AG09319 (cell line): ENCODE data around the gene BHLHA15.

Source experiments
- DNase-seq: peaks from one replicate; pipeline ENCODE4 v3.0.0-alpha.2; 2010; ENCODE audit warnings: low read depth; ENCODE audit errors: extremely low read depth
- TF ChIP-seq, protein P1 (sequence below): IDR thresholded peaks from 2 replicates; pipeline ENCODE4 v1.5.1; 2011; ENCODE audit warnings: low read depth, mild to moderate bottlenecking, inconsistent platforms, low read length, moderate library complexity

Gene BHLHA15

DNA sequence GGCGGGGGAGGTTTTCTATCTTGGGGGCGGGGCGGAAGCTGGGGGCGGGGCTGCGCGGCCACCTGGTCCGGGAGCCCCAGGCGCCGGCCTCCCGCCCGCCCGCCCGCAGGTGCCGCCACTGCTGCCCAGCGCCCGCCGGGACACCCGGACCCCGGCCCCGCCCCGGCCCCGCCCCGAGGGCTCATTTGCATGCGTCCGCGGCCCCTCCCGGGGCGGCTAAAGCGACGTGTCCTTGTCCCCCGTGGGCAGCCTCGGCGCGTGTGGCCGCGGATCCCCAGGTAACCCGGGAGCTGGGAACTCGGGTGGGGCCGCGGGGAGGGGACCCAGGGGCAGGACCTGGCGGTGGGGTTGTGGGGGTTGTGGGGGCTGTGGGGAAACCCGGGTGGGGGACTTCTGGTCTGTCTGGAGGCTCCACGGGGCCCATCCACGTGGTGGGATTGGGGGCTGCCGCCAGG, at the start of gene BHLHA15:
Gene BHLHA15, plus strand, starts transcription at position 219 of the 455 bp plus-strand sequence. CDS start 871 bp downstream, outside the sequence.
- TF ChIP-seq, protein P1, sequence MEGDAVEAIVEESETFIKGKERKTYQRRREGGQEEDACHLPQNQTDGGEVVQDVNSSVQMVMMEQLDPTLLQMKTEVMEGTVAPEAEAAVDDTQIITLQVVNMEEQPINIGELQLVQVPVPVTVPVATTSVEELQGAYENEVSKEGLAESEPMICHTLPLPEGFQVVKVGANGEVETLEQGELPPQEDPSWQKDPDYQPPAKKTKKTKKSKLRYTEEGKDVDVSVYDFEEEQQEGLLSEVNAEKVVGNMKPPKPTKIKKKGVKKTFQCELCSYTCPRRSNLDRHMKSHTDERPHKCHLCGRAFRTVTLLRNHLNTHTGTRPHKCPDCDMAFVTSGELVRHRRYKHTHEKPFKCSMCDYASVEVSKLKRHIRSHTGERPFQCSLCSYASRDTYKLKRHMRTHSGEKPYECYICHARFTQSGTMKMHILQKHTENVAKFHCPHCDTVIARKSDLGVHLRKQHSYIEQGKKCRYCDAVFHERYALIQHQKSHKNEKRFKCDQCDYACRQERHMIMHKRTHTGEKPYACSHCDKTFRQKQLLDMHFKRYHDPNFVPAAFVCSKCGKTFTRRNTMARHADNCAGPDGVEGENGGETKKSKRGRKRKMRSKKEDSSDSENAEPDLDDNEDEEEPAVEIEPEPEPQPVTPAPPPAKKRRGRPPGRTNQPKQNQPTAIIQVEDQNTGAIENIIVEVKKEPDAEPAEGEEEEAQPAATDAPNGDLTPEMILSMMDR: no peak
- no peak for DNase-seq

DNA sequence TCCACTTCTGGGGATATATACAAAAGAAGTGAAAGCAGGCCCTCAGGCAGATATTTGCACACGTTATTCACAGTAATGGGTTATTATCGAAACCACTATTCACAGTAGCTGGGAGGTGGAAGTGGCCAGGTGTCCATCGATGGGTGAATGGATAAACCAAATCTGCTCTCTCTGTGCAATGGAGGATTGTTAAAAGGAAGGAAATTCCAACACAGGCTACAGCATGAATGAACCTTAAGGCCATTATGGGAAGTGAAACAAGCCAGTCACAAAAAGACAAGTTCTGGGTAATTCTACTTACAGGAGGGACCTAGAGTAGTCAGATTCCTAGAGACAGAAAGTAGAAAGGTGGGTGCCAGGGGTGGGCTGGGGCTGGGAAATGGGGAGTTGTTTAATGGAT, 48.5 kb upstream of the BHLHA15 start:
- no peak for DNase-seq
- TF ChIP-seq, protein P1: no peak

DNA sequence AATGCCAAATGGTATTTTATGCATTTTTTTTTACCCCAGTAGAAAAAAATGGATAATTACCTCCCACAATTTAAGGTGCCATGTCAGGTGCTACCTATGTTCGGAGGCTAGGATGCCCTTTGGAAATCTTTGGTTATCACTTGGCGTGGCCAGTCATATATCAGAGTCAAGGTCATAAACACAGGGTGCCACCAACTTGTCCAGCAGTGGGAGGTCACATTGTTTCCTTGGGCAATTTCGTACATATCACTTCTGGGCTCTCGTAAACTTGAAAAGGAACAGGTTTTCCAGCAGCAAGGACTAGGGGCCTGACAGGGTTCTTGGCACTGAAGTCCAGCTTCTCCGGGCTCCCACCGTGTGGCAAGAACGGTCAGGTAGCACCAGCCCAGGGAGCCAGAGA, 48.0 kb upstream of the BHLHA15 start:
- no peak for DNase-seq
- TF ChIP-seq, protein P1: no peak

DNA sequence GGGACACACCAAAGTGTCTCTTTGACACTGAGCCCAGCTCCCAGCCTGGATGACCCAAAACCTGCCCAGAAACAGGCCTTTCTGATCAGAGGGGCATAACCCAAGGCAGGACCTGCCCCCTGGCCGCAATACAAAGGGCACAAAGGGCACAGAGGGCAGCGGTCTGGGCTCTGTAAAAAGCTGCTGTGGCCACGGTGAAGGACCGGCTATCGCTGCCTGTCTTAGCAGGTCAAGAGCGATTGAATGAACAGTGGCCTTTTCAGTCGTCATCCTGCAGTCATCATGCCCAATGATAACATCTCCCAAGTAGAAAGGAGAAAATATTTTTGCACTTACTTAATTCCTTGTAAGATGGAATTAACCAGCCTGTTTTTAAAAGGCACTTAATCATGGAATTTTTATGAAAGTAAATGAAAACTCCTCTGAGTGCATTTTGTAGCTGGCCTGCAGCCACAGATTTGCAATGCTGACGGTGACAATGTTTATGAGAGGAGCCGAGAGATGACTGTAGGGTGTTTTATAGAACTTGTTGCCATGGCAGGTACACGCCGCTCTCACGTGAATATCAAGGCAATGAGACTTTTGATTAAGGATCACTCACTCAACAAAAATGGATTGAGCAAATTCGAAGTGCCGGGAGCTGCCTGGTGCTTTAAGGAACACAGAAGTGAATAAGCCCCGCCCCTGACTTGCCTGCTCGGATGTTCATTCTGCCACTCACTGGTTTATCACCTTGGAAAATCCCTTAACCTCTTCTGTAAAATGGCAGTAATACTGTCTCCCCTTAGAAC, 47.3 kb upstream of the BHLHA15 start:
- no peak for DNase-seq
- TF ChIP-seq, protein P1: no peak

DNA sequence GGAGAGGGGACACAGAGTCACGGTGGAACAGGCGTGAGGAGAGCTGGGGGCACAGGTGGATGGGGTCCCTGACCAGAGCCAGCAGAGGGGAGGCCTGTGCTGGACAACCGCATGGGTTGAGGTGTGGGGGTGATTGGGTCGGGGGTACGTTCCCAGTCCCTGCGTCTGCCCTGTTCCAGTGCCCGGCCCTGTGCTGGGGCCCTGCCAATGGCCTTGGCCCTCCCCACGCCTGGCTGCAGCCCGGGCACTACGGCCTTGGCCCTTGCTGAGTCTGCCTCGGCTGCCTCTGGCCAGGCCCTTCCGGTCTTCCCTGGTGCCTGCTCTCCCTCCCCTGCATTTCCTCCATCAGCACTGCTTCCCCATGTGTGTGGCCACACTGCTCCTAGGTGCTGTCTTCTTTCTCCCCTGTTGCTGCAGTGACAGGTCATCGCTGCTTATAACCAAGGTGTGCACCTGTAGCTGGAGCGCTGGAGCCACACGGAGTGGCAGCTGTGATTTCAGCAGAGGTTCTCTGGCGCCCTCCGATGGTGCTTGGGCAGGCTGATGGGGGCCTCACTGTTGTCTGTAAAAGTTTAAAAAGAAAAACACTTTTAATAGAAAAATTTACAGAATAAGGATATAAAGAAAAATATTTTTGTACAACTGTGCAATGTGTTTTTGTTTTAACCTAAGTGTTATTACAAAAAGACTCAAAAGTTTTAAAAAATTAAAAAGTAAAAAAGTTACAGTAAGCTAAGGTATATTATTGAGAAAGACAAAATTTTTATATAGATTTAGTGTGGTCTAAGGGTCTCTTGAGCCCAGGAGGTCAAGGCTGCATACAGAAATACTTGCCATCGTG, 45.2 kb upstream of the BHLHA15 start:
- TF ChIP-seq, protein P1: peak; percentile 51
- DNase-seq: no peak

DNA sequence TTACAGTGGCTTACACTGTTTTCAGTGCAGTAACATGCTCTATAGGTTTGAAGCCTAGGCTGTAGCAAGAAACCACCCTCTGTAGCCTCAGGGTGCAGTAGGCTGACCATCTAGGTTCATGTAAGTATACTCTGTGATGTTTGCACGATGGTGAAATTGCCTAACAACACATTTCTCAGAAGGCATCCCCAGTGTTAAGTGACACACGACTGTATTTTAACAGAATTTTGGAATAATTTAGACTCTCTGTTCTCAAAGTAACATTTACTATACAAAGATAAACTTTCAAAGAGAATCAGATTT, 44.6 kb upstream of the BHLHA15 start:
- no peak for DNase-seq
- TF ChIP-seq, protein P1: no peak

DNA sequence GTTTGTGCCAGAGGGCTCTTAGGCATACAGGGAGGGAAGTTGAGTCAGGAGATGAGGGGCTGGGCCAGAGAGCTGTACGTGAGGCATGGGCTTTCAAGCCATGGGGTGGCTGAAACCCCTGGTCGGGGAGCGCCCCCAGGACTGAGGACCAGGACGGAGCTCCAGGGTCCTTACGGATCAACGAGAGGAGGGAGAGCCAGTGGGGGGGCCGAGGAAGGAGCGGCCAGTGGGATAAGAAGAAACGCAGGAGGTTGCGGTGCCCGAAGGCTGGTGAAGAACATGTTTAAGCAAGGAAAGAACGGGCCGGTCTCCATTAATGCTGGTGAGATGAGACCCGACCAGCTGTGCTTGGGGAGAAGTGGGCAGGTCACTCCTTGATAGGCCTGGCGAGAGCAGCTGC, 43.6 kb upstream of the BHLHA15 start:
- no peak for DNase-seq
- TF ChIP-seq, protein P1: no peak
